Uterus (tissue), 2 donors: ENCODE measurements around the gene CALHM2.

Experiments used
- CTCF ChIP-seq, 4 experiments: fragments of 200-600 bp in 2 of 4; fragments of 450-650 bp in 2 of 4; sonication (generic) in 2 of 4; IDR thresholded peaks; one replicate each; pipeline ENCODE4 v1.5.1; 2016 to 2019; ENCODE audit warnings: antibody characterized with exemption in 4 of 4, mild to moderate bottlenecking in 2 of 4, moderate library complexity in 1 of 4
- POLR2A ChIP-seq, 2 donors: fragments of 450-650 bp; IDR thresholded peaks; one replicate each; pipeline ENCODE4 v1.6.1; 2016; ENCODE audit warnings: antibody characterized with exemption in 2 of 2, mild to moderate bottlenecking in 1 of 2, moderate library complexity in 1 of 2

DNA sequence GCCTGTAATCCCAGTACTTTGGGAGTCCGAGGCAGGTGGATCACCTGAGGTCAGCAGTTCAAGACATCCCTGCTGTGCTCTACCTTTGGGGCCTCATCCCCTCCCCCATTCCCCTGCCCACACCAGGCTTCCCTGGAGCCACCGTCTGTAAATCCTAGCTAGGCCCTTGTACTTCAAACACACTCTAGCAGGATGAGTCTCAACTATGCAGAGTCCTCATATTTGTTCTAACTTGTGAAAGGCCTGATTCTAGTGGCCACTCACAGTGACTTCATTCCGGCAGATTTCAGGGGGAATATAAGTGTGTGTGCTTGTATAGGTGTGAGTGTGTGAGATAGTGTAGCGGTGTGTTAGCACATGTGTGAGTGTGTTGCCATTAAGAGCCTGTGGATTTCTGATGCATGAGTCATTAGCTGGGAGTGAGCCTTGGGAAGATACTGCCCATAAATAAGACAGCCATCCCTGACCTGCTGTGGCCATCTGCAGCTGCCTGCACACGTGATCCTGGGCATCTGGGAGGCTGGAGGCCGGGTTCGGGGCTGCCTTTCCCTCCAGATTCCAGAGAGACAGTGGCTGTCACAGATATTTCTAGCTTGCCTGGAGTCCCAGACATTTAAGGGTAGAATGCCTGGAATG is 39.7 kb upstream of the CALHM2 start:
- no peak for TF ChIP-seq CTCF (IDR thresholded peaks at IDR 0.05)
- TF ChIP-seq POLR2A (IDR thresholded peaks at IDR 0.05) = no peak
